Non-pigmented ciliary epithelial cell (primary cell): ENCODE data around the gene TANC1.

Source experiments
- DNase-seq: peaks from one replicate; pipeline ENCODE4 v3.0.0-alpha.2; 2010; ENCODE audit warnings: low read depth

TANC1 gene

GRCh38 chr2:159267921-159268320 lies 299.5 kb downstream of the TANC1 start:
- no peak for DNase-seq

GRCh38 chr2:159270744-159271379 lies 302.4 kb downstream of the TANC1 start:
- DNase-seq, result no peak

- no peak for DNase-seq
These were observed 303.7 kb downstream of the TANC1 start for GRCh38 chr2:159272156-159272555.

- DNase-seq, result no peak
These were observed 306.7 kb downstream of the TANC1 start for GRCh38 chr2:159275111-159275510.

GRCh38 chr2:159279700-159280099 lies 311.3 kb downstream of the TANC1 start:
- DNase-seq, result no peak

- DNase-seq, result no peak
These were observed 312.6 kb downstream of the TANC1 start for GRCh38 chr2:159281002-159281401.
